Hair follicle dermal papilla cell (primary cell): Measurements from ENCODE around the gene ADIPOR2. TPM values are rescaled to one million over a fixed set of nuclear protein-coding genes. Genes with fewer than 3 reads are reported as not detected.

Experiments
- small RNA-seq: library from RNA; depleted of rRNA; stranded (forward); fragments of <200 nt; gene quantifications from one replicate; pipeline ENCODE3, GENCODE V24; 2012
- total RNA-seq: library from RNA; depleted of rRNA; stranded (reverse); fragments of >200 nt; gene quantifications from 2 replicates; pipeline ENCODE4 v1.2.3, GENCODE V29; 2012

The ADIPOR2 gene
- total RNA-seq: 29.0 and 34.7 TPM in 2 replicates

GRCh38 chr12:1690578-1691122 lies at the start of gene ADIPOR2:
Gene ADIPOR2, plus strand, starts transcription at chr12:1691070. Its CDS starts 63,274 bp downstream, at chr12:1754344.

GRCh38 chr12:1820191-1820895 lies 129.5 kb downstream of the ADIPOR2 start, which contains the start of gene LRTM2:
Gene LRTM2, plus strand, starts transcription at chr12:1820565. Its CDS starts 7,584 bp downstream, at chr12:1828149.

Small RNA genes within 50 kb of the gene (small RNA-seq; reads per million reads assigned to genes)
- not detected for gene MIR3649

Other genes with a start within 250 kb of the ADIPOR2 start
- gene FBXL14, start 96.5 kb upstream of the ADIPOR2 start, total RNA-seq: 6.7 and 12.7 TPM in 2 replicates
- 312 and 507 TPM in 2 replicates for gene WNT5B, start 61.8 kb upstream of the ADIPOR2 start, total RNA-seq
- gene LRTM2, start 129.5 kb downstream of the ADIPOR2 start, total RNA-seq: not detected in 2 replicates
- 0.36 and 1.3 TPM in 2 replicates for gene CACNA2D4, start 227.6 kb downstream of the ADIPOR2 start, total RNA-seq